Lower leg skin (tissue), 4 donors: ENCODE results near the gene GATAD1. TPM values are rescaled to one million over a fixed set of nuclear protein-coding genes. Genes with fewer than 3 reads are reported as not detected.
"Not testable (repeated sequence)": the region's sequence is repeated elsewhere in the genome, so short reads cannot be mapped to it uniquely, and the experiment has no call there.

Experiments used
- DNase-seq, 2 donors: peaks; one replicate each; pipeline ENCODE4 v3.0.0-alpha.2; 2019; ENCODE audit warnings: low spot score in 2 of 2
- H3K4me3 ChIP-seq: fragments of 200-600 bp; sonication (generic); 2 replicates; pipeline ENCODE4 v1.5.1; 2017; ENCODE audit warnings: mild to moderate bottlenecking, low read depth; ENCODE audit not compliant: poor library complexity, severe bottlenecking
- CTCF ChIP-seq, 3 donors: fragments of 450-650 bp; IDR thresholded peaks; one replicate each; pipeline ENCODE4 v1.5.1; 2016; ENCODE audit warnings: antibody characterized with exemption in 3 of 3, mild to moderate bottlenecking in 3 of 3, moderate library complexity in 2 of 3
- POLR2A ChIP-seq, 2 donors: fragments of 450-650 bp; IDR thresholded peaks; one replicate each; pipeline ENCODE4 v1.6.1; 2016 to 2017; ENCODE audit warnings: antibody characterized with exemption in 2 of 2, mild to moderate bottlenecking in 1 of 2, moderate library complexity in 1 of 2
- WGBS, 2 donors: methylation state at CpG; one replicate each; pipeline ENCODE4 v1.1.5; 2018; 5-methylcytosine and 5-hydroxymethylcytosine counted together
- intact Hi-C: fragments of 100-400 bp; cut with DNase I; formaldehyde crosslinking; loops from one replicate; pipeline ENCODE4 v1.15.0; 2023; ENCODE audit warnings: low total_unique reads
- total RNA-seq, 4 donors: library from RNA; depleted of rRNA; stranded (reverse); fragments of >200 nt; gene quantifications; one replicate each; pipeline ENCODE4 v1.1.0, GENCODE V29; 2016

The GATAD1 gene
- total RNA-seq, 4 donors from 2014 or later = 14.7 to 23.0 (median 18.3) TPM

- intact Hi-C loops = no loop called here
- 83% methylated on average over 6 of the region's 6 CpGs for WGBS, 2 donors
- TF ChIP-seq CTCF (IDR thresholded peaks at IDR 0.05) (no peak), POLR2A (IDR thresholded peaks at IDR 0.05) (no peak)
- no peak for DNase-seq
- H3K4me3 ChIP-seq = no peak overlapping the region
These were observed 43.1 kb upstream of the GATAD1 start for GRCh38 chr7:92404170-92404614.

GRCh38 chr7:92409357-92409756 lies 37.9 kb upstream of the GATAD1 start:
- no peak overlapping the region for H3K4me3 ChIP-seq
- TF ChIP-seq CTCF (IDR thresholded peaks at IDR 0.05) (no peak), POLR2A (IDR thresholded peaks at IDR 0.05) (no peak)
- intact Hi-C loops = no loop called here
- WGBS, 2 donors = 94 to 100% methylated on average over 1 of the region's 1 CpG
- no peak for DNase-seq

- WGBS, 2 donors = 93 to 95% methylated on average over 6 of the region's 6 CpGs
- intact Hi-C loops, H3K4me3 ChIP-seq, DNase-seq: not testable (repeated sequence)
These were observed 37.1 kb upstream of the GATAD1 start for GRCh38 chr7:92410162-92410561.

DNA sequence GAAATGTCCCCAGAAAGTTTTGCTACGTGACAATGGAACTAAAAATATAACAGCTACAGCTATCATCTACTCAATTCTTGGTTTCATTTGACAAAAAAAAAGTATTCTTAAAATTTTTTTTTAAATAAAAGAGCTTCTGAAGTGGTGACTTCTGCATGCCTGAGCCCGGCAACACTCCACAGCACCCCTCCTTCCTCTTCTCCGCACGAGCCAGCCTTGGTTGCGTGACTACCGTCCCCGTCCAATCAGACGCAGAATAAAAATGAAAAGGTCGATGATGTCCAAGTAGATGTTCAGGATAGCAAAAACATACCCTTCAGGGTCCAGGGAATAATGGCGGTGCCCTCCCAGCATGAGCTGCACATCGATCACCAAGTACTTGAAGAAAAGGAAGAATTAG lies 34.5 kb upstream of the GATAD1 start:
- H3K4me3 ChIP-seq = no peak overlapping the region
- 83% methylated on average over 11 of the region's 11 CpGs for WGBS, 2 donors
- intact Hi-C loops = no loop called here
- TF ChIP-seq CTCF (IDR thresholded peaks at IDR 0.05) (no peak), POLR2A (IDR thresholded peaks at IDR 0.05) (no peak)
- no peak for DNase-seq

- DNase-seq = no peak
- WGBS, 2 donors = 41% methylated on average over 5 of the region's 5 CpGs
- H3K4me3 ChIP-seq = no peak overlapping the region
- TF ChIP-seq CTCF (IDR thresholded peaks at IDR 0.05) = no peak
- no peak for TF ChIP-seq POLR2A (IDR thresholded peaks at IDR 0.05)
- intact Hi-C loops = no loop called here
These were observed 33.7 kb upstream of the GATAD1 start for GRCh38 chr7:92413550-92413949.

DNA sequence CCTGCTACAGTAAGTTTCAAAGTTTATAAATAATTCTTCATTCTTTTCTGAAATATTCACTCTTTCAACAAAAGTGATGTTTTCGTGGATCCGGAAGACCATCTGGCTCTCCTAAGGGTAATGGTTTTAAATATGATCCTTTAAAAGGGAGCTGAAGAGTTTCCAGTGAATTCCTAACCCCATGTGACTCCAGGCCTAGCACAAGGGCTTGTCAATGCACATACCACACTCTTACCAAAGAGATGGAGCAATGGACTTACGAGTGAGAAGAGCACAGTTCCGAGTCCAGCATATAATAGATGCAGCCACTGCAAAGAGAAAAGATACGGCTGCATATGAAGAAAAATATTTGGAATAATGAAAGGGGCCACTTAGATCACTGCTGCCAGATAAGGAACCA lies 32.1 kb upstream of the GATAD1 start:
- H3K4me3 ChIP-seq = no peak overlapping the region
- intact Hi-C loops = no loop called here
- 81 to 84% methylated on average over 5 of the region's 5 CpGs for WGBS, 2 donors
- no peak for DNase-seq
- TF ChIP-seq CTCF (IDR thresholded peaks at IDR 0.05) = no peak
- TF ChIP-seq POLR2A (IDR thresholded peaks at IDR 0.05) = no peak
